ENCODE data around the gene PARP12. TPM values are rescaled to one million over a fixed set of nuclear protein-coding genes. Genes with fewer than 3 reads are reported as not detected.

PARP12 gene
- total and polyA plus RNA-seq, 2 of the 8 experiments (the other 6 are each of a cell fraction or from before 2014, with no cell fraction given) = 9.0 to 21.5 TPM

- no peak overlapping the region; the same call in 1 of the 2 replicates for H2BK15ac ChIP-seq (ENCODE audit: low read length)
- H4K8ac ChIP-seq (ENCODE audit: extremely low read depth, insufficient read depth, low read length) = peak overlapping the region; percentile 22; the same call in 1 of the 2 replicates
- no peak overlapping the region for H4K5ac ChIP-seq (ENCODE audit: insufficient read length, low read depth, low read length)
- peaks cover 0 to 2% (median 0%) of the 10 kb centered on the region in 4 experiments; a peak in 1 of 7 replicates for H3K27me3 ChIP-seq (replicated peaks in 1 of 4; ENCODE audit: control insufficient read depth in 3 of 4, extremely low read depth in 1 of 4, insufficient read depth in 3 of 4, low read length in 3 of 4)
- no peaks in the 10 kb centered on the region for H3K79me2 ChIP-seq (ENCODE audit: control insufficient read depth in 1 of 2, insufficient read depth in 2 of 2, low read length in 2 of 2)
- CTCF ChIA-PET (ENCODE audit: partially characterized antibody) = interaction anchor here (0.6 to 2.1 kb wide), 8 partner anchors 11 to 524 kb away, joined by 3 to 8 read pairs (median 5); no protein-coding TSS in a partner anchor
- H4K20me1 ChIP-seq (replicated peaks in 1 of 2; ENCODE audit: control insufficient read depth in 1 of 2, insufficient read depth in 2 of 2, low read length in 2 of 2) = no peaks in the 10 kb centered on the region
- H3K9ac ChIP-seq (replicated peaks in 1 of 4; ENCODE audit: extremely low read depth in 1 of 4, low read depth in 3 of 4, low read length in 3 of 4) = no peak overlapping the region
- H2BK120ac ChIP-seq (replicated peaks; ENCODE audit: low read depth, low read length) = peak overlapping the region; percentile 24
- no peak overlapping the region for H3K14ac ChIP-seq (ENCODE audit: insufficient read length)
- H3K18ac ChIP-seq (ENCODE audit: extremely low read depth, low read length) = no peak overlapping the region; the same call in 1 of the 2 replicates
- no peak overlapping the region for H2BK20ac ChIP-seq (ENCODE audit: low read length)
- TF ChIP-seq KDM1A (IDR thresholded peaks at IDR 0.05; ENCODE audit: borderline replicate concordance, low read length) = peak; percentile 91
- TF ChIP-seq NANOG (IDR thresholded peaks at IDR 0.05; ENCODE audit: insufficient read depth, low read depth, low read length, poor library complexity, severe bottlenecking) = no peak
- TF ChIP-seq EGR1 (IDR thresholded peaks at IDR 0.05; ENCODE audit: borderline replicate concordance, low read depth, low read length) = no peak
- H3K9me3 ChIP-seq (ENCODE audit: insufficient read depth in 2 of 2, low read depth in 1 of 2, low read length in 1 of 2) = no peaks in the 10 kb centered on the region
- H3K4ac ChIP-seq (replicated peaks; ENCODE audit: insufficient read length, low read depth, low read length) = no peak overlapping the region
- POLR2A ChIA-PET (ENCODE audit: partially characterized antibody) = interaction anchor here (0.8 kb wide), 1 partner anchor 32 kb away, joined by 3 read pairs; no protein-coding TSS in a partner anchor
- H4K91ac ChIP-seq (replicated peaks; ENCODE audit: insufficient read length, low read length) = no peak overlapping the region
- H3K56ac ChIP-seq (replicated peaks; ENCODE audit: insufficient read length, low read depth, low read length) = no peak overlapping the region
- DNase-seq (ENCODE audit: low read depth in 1 of 2, low spot score in 2 of 2) (no peak), FAIRE-seq (no peak)
- no peak overlapping the region for H3K4me2 ChIP-seq (ENCODE audit: insufficient read depth in 1 of 2, low read depth in 2 of 2, low read length in 2 of 2)
- peaks cover 5 to 34% (median 18%) of the 10 kb centered on the region in 4 experiments for H3K4me1 ChIP-seq (replicated peaks in 1 of 4; ENCODE audit: control insufficient read depth in 3 of 4, insufficient read depth in 4 of 4, low read length in 3 of 4)
- no peak overlapping the region for H2AFZ ChIP-seq (ENCODE audit: low read length)
- no peaks in the 10 kb centered on the region for H3K79me1 ChIP-seq (ENCODE audit: low read depth, low read length)
- H2BK12ac ChIP-seq (ENCODE audit: low read depth, low read length) = no peak overlapping the region
- H2AK5ac ChIP-seq (ENCODE audit: low read depth, low read length) = no peak overlapping the region
- H3K23ac ChIP-seq (ENCODE audit: insufficient read length) = no peak overlapping the region
- H3K23me2 ChIP-seq (ENCODE audit: low read depth, low read length) = no peaks in the 10 kb centered on the region
- WGBS, 2 experiments (ENCODE audit: extremely low coverage in 1 of 2, insufficient coverage in 1 of 2, insufficient read length in 1 of 2, insufficient replicate concordance in 2 of 2, low coverage in 1 of 2, low lambda C conversion rate in 2 of 2, missing lambda C conversion rate in 1 of 2) = 92% methylated on average over 13 of the region's 13 CpGs; no CpG with 5 or more reads in 1 of the 2 experiments
- no peak overlapping the region for H2BK5ac ChIP-seq (ENCODE audit: low read depth, low read length)
- H3K36me3 ChIP-seq (ENCODE audit: control insufficient read depth in 2 of 4, insufficient read depth in 4 of 4, low read length in 3 of 4) = no peaks in the 10 kb centered on the region
- no peak overlapping the region for H3K4me3 ChIP-seq (ENCODE audit: extremely low read depth in 1 of 4, insufficient read depth in 2 of 4, low read depth in 3 of 4, low read length in 4 of 4)
- no peak overlapping the region for H3K27ac ChIP-seq (ENCODE audit: low read depth, low read length)
These were observed 88.5 kb downstream of the PARP12 start for GRCh38 chr7:139974179-139974811.

Measured in H1 (cell line).